A549 treated with ZK216348 at 1 μM for 4 hours (cell line): ENCODE results near the gene SLC2A6. TPM values are rescaled to one million over a fixed set of nuclear protein-coding genes. Genes with fewer than 3 reads are reported as not detected.

Experiments
- total RNA-seq: library from RNA; stranded (reverse); fragments of 200-300 nt; extraction: Qiagen RNA extraction; gene quantifications from 5 replicates; pipeline ENCODE4 v1.2.3, GENCODE V29; 2022; ENCODE audit warnings: low read depth

The SLC2A6 gene, protein sequence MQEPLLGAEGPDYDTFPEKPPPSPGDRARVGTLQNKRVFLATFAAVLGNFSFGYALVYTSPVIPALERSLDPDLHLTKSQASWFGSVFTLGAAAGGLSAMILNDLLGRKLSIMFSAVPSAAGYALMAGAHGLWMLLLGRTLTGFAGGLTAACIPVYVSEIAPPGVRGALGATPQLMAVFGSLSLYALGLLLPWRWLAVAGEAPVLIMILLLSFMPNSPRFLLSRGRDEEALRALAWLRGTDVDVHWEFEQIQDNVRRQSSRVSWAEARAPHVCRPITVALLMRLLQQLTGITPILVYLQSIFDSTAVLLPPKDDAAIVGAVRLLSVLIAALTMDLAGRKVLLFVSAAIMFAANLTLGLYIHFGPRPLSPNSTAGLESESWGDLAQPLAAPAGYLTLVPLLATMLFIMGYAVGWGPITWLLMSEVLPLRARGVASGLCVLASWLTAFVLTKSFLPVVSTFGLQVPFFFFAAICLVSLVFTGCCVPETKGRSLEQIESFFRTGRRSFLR
- 10.1 to 24.1 TPM (median 22.3 TPM) in 5 replicates for total RNA-seq

DNA sequence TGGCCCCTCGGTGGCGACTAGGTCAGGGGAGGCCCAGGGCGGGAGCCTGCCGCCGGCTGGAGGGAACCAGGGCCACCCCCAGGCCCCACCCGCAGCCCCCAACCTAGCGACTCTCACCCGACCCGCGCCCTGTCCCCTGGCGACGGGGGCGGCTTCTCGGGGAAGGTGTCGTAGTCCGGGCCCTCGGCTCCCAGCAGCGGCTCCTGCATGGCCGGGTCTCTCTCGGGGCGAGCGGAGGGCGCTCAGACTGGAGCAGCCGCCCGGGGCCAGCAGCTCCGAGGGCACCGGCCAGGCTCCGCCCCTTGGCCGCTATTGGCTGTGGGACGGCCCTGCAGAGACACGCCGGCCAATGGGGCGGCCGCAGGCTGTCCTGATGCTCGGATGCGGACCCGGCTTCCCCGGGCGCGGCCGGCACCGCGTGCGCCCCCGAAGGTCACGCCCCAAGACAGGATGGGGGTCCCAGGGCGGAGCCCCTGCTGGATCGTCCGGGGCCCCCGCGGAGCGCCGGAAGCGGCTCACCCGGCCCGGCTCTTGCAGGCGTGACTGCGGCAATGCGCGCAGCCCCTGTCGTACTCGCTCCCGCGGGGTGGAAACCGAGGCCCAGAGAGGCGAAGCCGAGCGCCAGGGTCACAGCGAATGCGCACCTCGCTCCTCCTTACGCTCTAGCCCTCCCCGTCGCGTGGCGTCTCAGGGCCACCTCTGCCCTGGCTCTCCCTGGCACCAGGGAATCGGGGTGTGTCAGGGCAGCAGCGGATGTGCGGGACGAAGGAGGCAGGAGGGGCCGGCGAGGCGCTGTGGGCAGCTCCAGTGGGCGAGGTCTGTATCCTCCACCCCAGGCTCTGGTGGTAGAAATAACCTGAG is at the start of gene SLC2A6:
TSS of gene SLC2A6 (minus strand) at position 249 of the 861 bp plus-strand sequence. CDS start at position 209, 40 bp downstream.

GRCh38 chr9:133524679-133525228 is 45.9 kb upstream of the SLC2A6 start, which contains the start of gene MYMK:
MYMK (minus strand) TSS chr9:133524959; CDS start chr9:133524844, 115 bp downstream.

DNA sequence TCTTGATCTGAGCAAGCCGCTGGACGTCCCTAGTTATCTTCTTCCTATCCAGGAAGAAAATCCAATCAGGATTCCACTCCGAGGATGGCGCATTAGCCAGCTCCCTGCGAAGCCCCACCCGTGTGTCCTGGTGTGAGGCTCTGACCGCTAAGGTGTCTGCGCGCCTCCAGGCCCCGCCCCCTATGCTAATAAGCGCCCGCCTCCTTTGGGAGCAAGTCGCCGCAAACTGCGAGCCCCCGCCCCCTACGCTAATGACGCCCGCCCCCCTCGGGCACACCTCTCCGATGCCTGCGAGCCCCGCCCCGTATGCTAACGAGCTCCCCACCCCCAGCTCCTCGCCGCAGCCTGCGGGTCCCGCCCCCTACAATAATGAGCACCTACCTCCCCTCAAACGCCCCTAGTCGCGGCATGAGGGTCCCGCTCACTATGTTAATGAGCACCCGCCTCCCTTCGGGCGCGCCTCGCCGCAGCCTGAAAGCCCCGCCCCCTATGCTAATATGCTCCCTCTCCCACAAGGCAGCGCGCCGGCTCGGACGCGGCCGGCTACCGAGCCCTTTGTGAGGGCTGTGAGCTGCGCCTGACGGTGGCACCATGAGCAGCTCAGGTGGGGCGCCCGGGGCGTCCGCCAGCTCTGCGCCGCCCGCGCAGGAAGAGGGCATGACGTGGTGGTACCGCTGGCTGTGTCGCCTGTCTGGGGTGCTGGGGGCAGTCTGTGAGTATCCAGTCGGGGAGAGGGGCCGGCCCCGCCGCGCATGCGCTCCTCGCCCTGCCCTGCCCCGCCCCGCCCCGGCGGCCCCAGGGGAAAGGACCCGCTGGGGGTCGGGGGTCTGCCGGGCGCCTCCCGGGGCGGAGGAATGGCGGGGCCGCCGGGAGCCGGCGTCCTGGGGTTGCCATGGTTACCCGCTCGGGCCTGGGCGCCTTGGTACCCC is 19.2 kb downstream of the SLC2A6 start, which contains the start of gene CACFD1:
TSS of gene CACFD1 (plus strand) at position 503 of the 929 bp plus-strand sequence. CDS start at position 592, 89 bp downstream.

GRCh38 chr9:133421615-133422542 is 57.0 kb downstream of the SLC2A6 start, which contains the start of gene ADAMTS13:
ADAMTS13 (plus strand) TSS chr9:133422367; CDS start chr9:133422444, 77 bp downstream.

Other genes with a start within 250 kb of the SLC2A6 start
- gene ABO, start 203.9 kb downstream of the SLC2A6 start, total RNA-seq: 0.19 TPM in 1 of 5 replicates, not detected in the others
- gene SURF6, start 142.9 kb downstream of the SLC2A6 start, total RNA-seq: 17.7 to 30.3 TPM (median 28.5 TPM) in 5 replicates
- 18.1 to 36.9 TPM (median 31.2 TPM) in 5 replicates for gene MED22, start 131.0 kb downstream of the SLC2A6 start, total RNA-seq
- gene RPL7A, start 130.9 kb downstream of the SLC2A6 start, total RNA-seq: 3,235 to 3,749 TPM (median 3,386 TPM) in 5 replicates
- gene SURF1, start 122.6 kb downstream of the SLC2A6 start, total RNA-seq: 32.8 to 49.1 TPM (median 42.1 TPM) in 5 replicates
- gene SURF2, start 122.5 kb downstream of the SLC2A6 start, total RNA-seq: 36.5 to 59.1 TPM (median 49.7 TPM) in 5 replicates
- gene SURF4, start 103.0 kb downstream of the SLC2A6 start, total RNA-seq: 155 to 210 TPM (median 205 TPM) in 5 replicates
- gene STKLD1, start 102.7 kb downstream of the SLC2A6 start, total RNA-seq: 0.84 to 2.0 TPM (median 0.94 TPM) in 5 replicates
- gene REXO4, start 61.1 kb downstream of the SLC2A6 start, total RNA-seq: 28.2 to 40.7 TPM (median 36.1 TPM) in 5 replicates
- gene ADAMTS13, start 56.7 kb downstream of the SLC2A6 start, total RNA-seq: 0.17 to 0.69 TPM (median 0.51 TPM) in 5 replicates
- 2.1 to 5.0 TPM (median 4.3 TPM) in 5 replicates for gene CACFD1, start 19.1 kb downstream of the SLC2A6 start, total RNA-seq
- gene MYMK, start 45.9 kb upstream of the SLC2A6 start, total RNA-seq: not detected in 5 replicates
- not detected in 5 replicates for gene ADAMTSL2, start 55.6 kb upstream of the SLC2A6 start, total RNA-seq
- gene FAM163B, start 130.3 kb upstream of the SLC2A6 start, total RNA-seq: not detected in 5 replicates
- gene DBH, start 157.3 kb upstream of the SLC2A6 start, total RNA-seq: not detected in 5 replicates